HG02885 (cell line): ENCODE measurements around the gene CNTN4.

ENCODE experiments used
- ATAC-seq: cut with Tn5 transposase; IDR thresholded peaks from one replicate; pipeline ENCODE4 v1.9.1; 2021; ENCODE audit warnings: mild to moderate bottlenecking; ENCODE audit not compliant: unreplicated experiment, poor library complexity

The CNTN4 gene

DNA sequence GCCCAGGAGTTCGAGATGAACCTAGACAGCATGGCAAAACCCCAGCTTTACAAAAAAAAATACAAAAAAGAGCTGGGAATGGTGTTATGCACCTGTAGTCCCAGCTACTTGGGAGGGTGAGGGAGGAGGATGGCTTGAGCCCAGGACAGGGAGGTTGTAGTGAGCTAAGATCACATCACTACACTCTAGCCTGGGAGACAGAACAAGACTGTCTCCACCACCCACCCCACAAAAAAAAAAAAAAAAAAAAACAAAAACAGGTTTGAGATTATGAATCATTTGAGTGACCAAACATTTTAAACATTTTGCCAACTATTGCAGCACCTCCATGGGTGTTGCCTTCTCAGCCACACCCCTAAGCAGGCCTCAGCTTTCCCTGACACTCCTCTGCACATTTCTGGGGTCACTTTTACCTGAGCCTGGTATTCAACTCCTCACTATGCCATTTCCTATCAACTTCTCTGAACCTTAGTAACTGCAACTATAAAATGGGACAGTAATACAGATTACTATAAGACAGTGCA is 969.8 kb downstream of the CNTN4 start:
- ATAC-seq, result no peak

DNA sequence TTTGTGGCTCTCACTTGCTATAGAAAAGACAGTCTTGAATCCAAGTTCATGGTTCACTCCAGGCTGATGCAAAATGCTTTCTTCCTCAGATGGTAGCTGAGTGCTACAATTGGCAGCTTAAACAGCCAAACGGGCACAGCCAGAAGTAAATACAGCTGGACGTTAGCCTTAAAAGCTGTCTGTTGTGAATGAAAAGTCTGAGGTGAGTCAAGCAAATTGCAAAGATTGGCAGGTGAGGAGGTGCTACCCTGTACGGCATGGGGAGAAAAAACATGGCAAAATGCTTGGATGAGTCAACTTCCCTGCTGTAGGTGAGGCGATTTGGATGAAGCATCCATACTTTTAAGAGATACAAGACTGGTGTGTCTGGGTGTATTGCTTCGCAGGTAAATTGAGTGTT is 971.1 kb downstream of the CNTN4 start:
- ATAC-seq, result no peak

DNA sequence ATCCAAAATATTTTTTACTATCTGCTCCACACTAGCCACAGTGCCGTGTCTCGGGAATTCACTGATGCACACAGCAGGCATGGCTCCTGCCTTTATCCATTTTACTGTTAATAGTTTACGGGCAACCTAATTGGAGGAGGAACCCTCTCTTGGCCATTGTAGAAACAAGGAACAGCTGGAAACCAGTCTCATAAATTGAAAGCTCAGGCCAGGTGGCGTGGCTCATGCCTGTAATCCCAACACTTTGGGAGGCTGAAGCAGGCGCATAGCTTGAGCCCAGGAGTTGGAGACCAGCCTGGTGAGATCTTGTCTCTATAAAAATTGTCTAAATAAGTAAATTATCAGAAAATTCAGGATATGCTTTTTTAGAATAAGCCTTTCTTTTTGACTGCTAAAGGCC is 972.5 kb downstream of the CNTN4 start:
- no peak for ATAC-seq

DNA sequence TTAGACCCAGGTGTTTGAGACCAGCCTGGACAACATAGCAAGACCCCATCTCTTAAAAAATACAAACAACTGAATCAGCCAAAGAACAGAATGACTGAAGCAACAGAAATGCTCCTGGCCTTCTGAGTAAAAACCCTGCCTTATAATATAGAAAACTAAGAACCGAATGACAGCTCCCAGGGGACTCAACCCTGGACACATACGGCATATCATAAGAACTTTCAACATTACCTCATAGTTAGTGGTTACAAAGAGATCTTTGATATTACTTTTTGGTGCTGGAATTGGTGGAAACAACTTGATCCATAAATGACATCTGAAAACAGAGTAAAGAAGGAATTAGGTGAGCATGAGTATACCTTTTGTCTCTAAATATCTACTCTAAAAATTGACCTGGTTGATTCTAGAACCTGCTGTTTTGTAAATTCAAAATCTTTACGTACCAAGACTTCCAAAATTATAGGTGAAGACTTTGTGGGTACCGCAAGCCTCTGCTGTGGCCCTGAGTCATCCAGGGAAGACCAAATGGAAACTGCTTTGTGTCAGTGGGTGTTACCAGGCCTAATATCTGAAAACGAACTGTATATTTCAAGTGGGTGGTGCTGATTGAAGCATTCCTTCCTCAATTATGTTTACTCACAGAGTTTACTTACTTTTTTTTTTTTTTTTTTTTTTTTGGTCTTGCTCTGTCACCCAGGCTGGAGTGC is 976.0 kb downstream of the CNTN4 start:
- ATAC-seq, result peak; percentile 90

DNA sequence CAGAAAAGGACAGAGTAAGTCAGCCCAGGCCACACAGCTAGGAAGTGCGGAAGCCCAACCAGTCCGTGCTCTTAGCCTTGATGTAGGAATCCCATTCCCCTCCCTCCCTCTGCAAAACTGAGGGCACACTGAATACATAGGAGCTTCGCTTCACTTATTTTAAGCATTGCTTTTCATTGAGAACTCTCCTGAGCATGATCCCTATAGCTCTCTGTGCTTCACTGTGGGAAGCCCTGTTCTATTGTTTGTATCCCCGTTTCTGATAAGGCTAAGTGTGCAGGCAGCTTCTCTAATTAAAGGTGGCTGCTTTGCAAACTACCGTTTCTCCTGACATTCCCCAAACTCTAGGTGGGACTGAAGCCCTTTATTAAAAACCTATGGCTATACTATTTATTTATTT is 981.6 kb downstream of the CNTN4 start:
- ATAC-seq, result no peak

DNA sequence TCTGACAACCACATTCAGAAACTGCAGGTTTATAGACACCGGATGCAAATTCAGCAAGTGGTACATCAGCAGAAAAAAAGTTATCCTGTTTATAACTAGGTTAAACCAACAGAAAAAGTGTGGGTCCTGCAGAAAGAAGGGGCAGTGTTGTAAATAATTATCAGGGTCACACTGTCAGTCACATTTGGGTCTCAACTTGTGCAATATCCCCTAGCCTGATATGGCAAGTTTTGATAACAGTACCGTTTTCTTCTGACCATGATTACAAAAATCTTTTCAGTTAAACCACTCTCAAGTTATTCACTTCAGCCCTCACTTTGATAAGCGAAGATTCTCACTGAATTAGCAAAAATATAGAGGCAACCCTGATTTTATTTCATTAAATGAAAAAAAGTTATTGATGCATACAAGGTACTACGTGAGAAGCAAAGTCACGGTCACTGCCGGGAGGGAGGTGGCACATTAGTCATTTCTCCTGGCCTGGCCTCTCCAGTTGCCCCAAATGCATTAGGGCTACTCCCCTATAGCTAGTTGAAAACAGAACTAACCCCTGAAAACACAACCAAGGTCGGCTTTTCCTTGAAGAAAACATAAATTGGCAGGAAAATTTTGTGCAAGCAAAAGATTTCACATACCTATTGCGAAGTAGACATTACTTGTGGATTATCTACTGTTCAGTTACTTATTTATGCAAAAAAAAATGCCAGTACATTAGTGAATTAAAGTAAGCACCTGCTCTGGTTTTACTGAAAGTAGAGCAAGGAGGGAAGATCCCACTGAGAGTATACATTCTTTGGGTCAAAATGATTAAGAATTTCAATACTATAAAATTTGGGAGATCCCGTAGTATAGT is 982.9 kb downstream of the CNTN4 start:
- ATAC-seq, result peak; percentile 22

DNA sequence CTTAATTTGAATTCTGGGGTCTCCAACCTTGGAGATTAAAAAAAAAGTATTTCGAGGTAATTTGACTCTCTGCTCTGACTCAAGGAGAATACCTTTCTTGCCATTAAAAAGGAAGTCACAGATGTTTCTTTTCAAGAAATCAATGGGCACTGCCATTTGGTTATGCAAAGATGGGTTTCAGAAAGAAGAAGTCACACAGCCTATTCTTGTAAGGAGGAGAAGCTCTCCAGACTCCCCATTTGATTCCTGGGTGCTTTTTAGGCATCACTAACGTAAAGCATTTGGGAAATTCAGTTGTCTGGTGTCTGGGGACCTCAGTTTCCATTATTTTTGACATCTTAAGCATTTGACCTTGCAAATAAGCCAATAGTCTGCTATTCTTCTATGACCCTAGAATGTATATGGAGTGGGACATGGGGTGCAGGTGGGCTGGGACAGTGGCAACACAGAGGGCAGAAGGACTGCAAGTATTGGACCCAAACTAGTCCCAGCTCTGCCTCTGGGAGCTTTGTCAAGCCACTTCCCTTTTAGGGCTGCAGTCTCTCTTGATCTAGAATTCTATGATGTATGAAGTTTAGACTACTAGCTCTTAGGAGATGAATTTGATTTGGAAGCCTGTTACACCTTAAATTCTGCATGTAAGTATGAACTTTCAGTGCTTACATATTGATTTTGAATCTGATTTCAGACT is 983.7 kb downstream of the CNTN4 start:
- ATAC-seq, result peak; percentile 81

DNA sequence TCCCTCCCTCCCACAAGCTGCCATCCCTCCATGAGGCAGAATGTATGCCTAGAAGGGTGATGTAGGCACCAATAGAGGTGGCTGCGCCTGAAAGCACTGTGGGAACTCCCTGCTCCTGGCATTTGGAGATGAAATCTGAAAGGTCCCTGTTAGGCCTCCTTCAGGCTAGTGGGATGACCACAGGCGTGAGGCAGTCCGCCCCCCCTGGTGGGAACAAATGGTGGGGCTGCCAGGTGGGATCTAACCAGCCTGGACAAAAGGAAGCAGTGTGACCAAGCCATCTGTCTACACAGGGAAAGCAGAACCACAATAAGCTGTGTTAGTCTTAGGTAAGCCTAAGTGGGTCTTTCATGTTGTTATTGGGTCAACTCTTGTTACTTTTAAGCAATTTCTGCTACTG is 986.2 kb downstream of the CNTN4 start:
- ATAC-seq, result no peak

DNA sequence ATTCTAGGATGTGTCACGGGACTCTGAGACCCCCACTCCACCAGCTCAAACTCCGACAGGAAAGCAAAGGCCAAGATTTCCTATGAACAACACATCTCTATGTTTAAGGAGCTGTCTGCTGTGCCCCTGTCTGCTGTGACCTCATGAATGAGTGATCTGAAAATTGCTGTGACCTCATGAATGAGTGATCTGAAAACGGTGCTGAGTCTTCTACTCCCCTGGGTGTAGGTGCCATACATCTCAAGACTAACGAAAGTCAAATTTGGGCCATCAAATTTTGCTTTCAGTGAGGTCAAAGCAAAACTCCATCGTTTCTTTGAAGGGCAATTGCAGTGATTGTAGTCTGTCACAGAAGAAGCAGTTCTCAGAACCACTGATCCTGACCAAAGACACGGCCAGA is 987.1 kb downstream of the CNTN4 start:
- ATAC-seq, result no peak

DNA sequence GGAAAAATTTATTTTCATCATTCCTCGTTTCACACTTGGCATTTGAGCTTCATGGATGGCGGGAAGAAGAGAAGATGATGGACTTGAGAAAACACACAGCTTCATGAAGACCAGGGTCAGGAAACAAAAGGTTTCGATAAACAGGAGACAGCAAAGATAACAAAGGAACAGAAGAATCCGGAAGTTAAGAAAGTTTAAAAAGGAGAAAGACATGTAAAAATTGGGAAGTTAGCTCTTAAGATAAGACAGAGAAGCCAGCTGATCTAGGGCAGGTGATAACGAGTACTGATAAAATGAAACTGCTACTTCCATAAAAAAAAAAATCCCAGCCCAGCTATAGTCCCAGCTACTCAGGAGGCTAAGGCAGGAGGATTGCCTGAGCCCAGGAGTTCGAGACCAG is 987.6 kb downstream of the CNTN4 start:
- no peak for ATAC-seq

DNA sequence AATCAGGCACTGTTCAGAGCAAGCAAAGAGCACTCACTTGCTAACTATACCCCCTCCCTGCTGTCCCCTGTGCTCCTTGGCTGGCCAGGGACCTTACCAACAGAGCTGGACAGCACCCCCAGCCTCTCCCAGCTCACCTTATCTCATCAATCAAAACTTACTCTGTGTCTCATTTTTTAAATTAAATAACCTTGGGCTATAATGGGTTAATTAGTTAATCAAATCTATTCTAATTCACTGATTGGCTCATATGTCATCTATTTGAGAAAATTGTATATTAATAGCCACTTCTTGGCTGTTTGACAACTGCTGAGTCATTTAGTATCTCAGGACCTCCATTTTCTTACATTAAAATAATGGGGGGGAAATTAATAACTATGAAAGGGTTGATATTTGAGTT is 988.6 kb downstream of the CNTN4 start:
- ATAC-seq, result no peak

DNA sequence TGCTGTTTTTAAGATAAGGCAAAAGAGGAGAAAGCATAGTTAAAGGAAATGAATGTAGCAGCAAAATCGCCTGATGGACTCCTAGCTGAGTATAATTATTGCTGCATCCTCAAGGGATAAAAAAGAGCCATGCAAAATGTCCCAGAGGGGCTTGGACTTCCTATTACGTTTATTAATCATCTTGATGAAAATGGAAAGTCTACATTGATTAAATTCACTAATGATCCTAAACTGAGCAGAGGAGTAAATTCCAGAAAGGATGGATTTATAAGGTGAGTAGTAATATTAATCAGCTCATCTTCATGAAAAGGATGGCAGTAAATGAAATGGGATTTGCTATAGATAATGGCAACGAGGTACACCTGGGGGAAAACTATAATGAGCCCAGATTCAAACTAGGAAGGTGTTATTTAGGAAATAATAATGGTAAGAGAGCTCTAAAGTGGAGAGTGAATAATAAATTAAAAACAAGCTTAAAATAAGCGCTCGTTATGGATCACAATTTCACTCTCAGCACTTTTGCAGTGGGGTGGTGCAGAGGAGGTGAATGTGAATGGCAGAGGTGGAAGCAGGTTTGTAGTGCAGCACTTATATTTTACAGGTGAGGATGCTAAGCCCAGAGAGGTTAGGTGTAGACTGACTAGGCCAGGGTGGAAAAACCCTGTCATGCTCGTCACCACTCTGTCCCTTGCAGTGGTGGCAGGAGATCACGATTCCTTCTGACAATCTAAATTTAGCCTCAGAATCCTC is 989.2 kb downstream of the CNTN4 start:
- ATAC-seq, result no peak

DNA sequence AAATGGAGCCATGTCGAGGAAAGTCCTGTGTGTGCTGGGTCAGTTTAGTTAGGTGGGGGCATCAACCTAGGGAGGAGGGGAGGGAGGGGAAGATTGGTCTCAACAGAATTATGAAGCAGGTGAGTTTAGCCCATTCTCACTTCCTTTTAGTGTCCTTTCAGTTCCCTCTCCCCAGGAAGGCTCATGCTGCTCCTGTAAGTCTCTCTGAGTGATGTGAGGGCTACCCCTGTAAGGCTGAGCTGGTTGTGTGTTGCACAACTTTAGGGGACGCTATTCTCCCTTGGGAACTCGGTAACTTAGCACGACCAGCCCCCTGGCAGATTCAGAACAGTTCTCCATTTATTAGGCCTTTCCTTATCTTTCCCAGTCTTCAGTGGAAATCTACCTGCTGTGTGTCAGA is 990.4 kb downstream of the CNTN4 start:
- peak; percentile 99 for ATAC-seq

DNA sequence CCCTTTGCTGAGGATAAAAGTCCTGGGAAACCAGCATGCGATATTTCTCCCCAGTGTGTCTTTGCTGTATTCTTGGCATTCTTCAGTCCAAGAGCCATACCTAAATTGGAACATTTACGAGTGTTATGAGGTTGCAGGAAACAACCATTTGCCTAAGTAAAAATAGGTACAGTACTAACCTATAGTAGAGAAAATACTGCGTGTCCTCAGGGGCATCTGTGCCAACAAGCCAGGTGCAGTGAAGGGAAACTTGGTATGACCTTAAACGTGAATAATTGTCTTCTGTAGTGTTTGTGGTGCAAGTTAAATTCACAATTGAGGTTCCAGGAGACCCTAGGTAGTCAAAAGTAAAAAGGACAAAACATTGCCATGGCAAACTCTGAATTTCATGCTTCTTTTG is 999.3 kb downstream of the CNTN4 start:
- ATAC-seq, result no peak

DNA sequence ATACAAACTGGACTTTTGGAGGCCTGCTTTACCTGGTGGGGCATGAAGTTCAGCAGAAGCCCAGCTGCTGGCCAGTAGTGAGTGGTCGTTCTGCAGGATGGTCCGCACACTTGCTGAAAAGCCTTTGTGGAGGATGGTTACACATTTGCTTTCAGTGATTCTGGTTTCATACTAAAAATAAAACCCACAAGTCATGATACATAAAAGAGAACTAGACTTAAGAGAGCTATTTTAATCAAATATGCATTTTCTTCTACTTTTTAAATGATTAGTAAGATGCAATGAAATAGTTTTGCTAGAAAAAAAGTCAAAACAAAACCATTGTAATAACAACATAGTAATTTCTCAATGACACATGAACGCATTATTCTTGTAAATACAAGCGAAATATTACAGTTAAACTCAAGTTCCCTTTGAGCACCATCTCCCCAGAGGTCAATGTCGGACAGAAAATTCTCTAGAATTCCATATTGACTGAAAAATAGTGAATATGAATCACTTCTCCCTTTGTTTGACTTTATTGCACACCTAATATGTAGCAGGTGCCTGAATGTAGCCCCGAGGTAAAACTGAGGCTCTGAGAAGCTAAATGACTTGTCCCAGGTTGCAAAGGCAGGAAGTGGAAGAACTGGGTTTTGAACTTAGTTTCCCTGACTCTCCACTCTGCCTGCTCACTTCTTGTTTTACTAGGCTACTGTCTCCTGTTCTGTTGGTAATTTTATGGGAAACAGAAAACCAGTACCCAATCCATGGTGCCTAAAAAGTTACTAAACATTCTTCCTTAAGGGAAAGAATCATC is 1003.2 kb downstream of the CNTN4 start:
- peak; percentile 68 for ATAC-seq

DNA sequence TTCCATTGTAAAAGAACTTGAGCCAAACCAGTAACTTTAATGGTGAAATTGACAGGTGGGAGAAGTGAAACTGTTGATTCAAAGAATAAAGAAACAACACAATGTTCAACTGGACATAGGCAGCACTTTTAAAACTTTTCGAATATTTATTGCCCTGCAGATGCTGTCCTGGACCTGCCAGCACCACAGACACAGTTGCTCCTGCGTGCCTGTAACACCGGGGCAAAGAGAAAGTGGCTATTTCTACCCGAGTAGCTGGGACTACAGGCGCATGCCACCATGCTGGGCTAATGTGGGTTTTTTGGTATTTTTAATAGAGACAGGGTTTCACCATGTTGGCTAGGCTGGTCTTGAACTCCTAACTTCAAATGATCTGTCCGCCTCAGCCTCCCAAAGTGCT is 1004.1 kb downstream of the CNTN4 start:
- ATAC-seq, result no peak

DNA sequence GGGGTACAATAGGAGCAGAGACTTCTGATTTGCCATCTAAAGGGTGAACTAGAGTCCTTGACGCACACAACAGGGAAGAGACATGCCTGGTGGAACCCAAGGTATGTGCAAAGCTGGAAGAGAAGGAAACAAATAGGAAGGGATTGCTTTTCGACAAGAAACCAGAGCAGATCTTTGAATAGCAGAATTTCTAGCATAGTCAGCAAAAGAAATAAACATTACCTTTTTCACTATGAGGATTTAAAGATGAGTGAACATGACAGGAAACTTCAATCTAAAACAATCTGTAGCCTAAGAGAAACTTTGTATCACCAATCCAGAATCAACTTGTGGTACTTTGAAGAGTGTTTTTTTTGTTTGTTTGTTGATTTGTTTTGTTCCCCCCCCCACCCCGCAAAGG is 1006.6 kb downstream of the CNTN4 start:
- ATAC-seq, result no peak

DNA sequence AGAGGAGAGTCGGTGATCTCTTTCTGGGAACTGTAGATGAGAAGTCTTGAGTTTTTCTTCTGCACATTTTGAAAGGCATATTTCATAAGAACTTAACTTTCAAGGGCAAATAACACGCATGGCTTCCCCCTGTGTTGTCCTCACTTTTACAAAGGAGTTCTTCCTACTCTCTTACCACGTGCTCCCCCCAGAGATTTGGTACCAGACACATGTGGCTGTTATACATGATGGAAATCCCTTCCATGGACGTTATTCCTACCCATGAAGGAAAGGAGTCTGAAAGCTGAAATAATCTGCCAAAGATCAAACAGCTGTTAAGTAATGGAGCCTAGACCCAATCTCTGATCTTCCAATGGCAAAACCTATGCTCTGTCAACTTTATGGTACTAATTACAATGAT is 1007.1 kb downstream of the CNTN4 start:
- ATAC-seq, result no peak

DNA sequence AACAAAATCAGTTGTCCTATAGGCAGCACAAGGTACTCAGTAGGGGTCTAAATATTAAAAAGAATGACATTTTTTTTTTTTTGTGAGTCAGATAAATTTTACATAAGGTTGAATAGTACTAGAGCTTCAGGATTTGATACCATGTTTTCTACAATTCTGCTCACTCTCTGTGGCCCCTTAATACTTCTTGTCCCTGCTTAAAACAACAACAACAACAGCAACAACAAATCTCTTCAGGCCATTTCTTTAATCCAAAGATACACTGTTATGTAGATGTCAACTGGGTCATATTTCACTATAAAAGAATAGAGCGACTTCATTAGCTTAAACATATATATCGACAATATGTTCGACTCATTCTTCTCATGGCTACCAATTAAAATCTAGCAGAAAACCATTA is 1008.5 kb downstream of the CNTN4 start:
- no peak for ATAC-seq
